OCI-LY7 (cell line): ENCODE results near the gene NTNG2. TPM values are rescaled to one million over a fixed set of nuclear protein-coding genes. Genes with fewer than 3 reads are reported as not detected.

ENCODE experiments used
- BruUV-seq: library from RNA; stranded (reverse); fragments of 400-500 nt; replicated peaks from 2 replicates; lab custom pipeline; 2021; lab: Mats Ljungman, UMichigan
- CTCF ChIA-PET: fragments of 300-600 bp; sonication (Branson Sonifier 250); formaldehyde crosslinking; loops from one replicate; lab custom pipeline; 2022; ENCODE audit warnings: antibody characterized with exemption; ENCODE audit not compliant: unreplicated experiment; lab: Charles Lee
- POLR2A ChIA-PET: fragments of 300-600 bp; sonication (Branson Sonifier 250); formaldehyde crosslinking; loops from one replicate; lab custom pipeline; 2022; ENCODE audit warnings: antibody characterized with exemption; lab: Charles Lee
- DNase-seq: peaks from one replicate; pipeline ENCODE4 v3.0.0-alpha.2; 2015; ENCODE audit warnings: low spot score
- H2AFZ ChIP-seq: fragments of 200-600 bp; sonication (generic), shearing (Covaris generic); 2 replicates; pipeline ENCODE4 v1.6.1; 2014; ENCODE audit warnings: mild to moderate bottlenecking, antibody characterized with exemption, low read length, moderate library complexity
- H3K27ac ChIP-seq: fragments of 200-600 bp; sonication (generic); 2 replicates; pipeline ENCODE4 v1.5.1; 2014; ENCODE audit warnings: mixed run types, low read depth, mild to moderate bottlenecking, moderate library complexity, low read length, inconsistent platforms; ENCODE audit not compliant: poor library complexity, severe bottlenecking
- H3K36me3 ChIP-seq: fragments of 200-600 bp; sonication (generic); 2 replicates; pipeline ENCODE4 v1.6.1; 2014; ENCODE audit warnings: mild to moderate bottlenecking, antibody characterized with exemption, low read length, moderate library complexity, mixed read lengths; ENCODE audit not compliant: insufficient read depth
- H3K4me1 ChIP-seq: fragments of 200-600 bp; sonication (generic); 2 replicates; pipeline ENCODE4 v1.5.1; 2014; ENCODE audit warnings: mild to moderate bottlenecking, low read length; ENCODE audit not compliant: insufficient read depth, poor library complexity, severe bottlenecking
- H3K4me2 ChIP-seq: fragments of 200-600 bp; sonication (generic); 2 replicates; pipeline ENCODE4 v1.6.1; 2014; ENCODE audit warnings: mild to moderate bottlenecking, low read length
- H3K4me3 ChIP-seq: fragments of 200-600 bp; sonication (generic); 2 replicates; pipeline ENCODE4 v1.5.1; 2014; ENCODE audit warnings: mild to moderate bottlenecking, low read depth, low read length; ENCODE audit not compliant: poor library complexity, severe bottlenecking
- H3K79me2 ChIP-seq: fragments of 200-600 bp; sonication (generic); 2 replicates; pipeline ENCODE4 v1.6.1; 2016; ENCODE audit warnings: low read depth, mild to moderate bottlenecking, low read length, moderate library complexity, mixed read lengths; ENCODE audit not compliant: insufficient read depth
- H3K9me2 ChIP-seq: fragments of 200-600 bp; sonication (generic); 2 replicates; pipeline ENCODE4 v1.6.1; 2016; ENCODE audit warnings: mild to moderate bottlenecking, low read length, mixed read lengths; ENCODE audit not compliant: insufficient read depth
- H3K9me3 ChIP-seq: fragments of 200-600 bp; sonication (generic); 2 replicates; pipeline ENCODE4 v1.6.1; 2014; ENCODE audit warnings: mild to moderate bottlenecking, mixed run types, low read length, mixed read lengths
- H4K20me1 ChIP-seq: fragments of 200-600 bp; sonication (generic); 2 replicates; pipeline ENCODE4 v1.6.1; 2014; ENCODE audit warnings: mild to moderate bottlenecking, antibody characterized with exemption, low read length, moderate library complexity, mixed read lengths; ENCODE audit not compliant: insufficient read depth
- EZH2phosphoT487 ChIP-seq: fragments of 200-600 bp; sonication (generic); IDR thresholded peaks from 2 replicates; pipeline ENCODE4 v1.6.1; 2018; ENCODE audit warnings: low read depth, borderline replicate concordance, mild to moderate bottlenecking, mixed run types, antibody characterized with exemption, low read length, moderate library complexity, mixed read lengths
- intact Hi-C: fragments of 100-400 bp; cut with micrococcal nuclease; formaldehyde crosslinking; loops from one replicate; pipeline ENCODE4 v1.10.0; 2022; ENCODE audit not compliant: unreplicated experiment
- total RNA-seq, 2 experiments: library from RNA; depleted of rRNA in 1 of 2; stranded (reverse); fragments of >200 nt in 1 of 2; shearing (Covaris generic) in 1 of 2; gene quantifications; 2 replicates each; pipeline ENCODE4 v1.2.3, GENCODE V29; 2014 to 2022
- TF ChIP-seq, protein P1 (sequence below): fragments of 200-600 bp; sonication (generic); conservative IDR thresholded peaks from 2 replicates; pipeline ENCODE4 v1.5.1; 2014; ENCODE audit warnings: mild to moderate bottlenecking, antibody characterized with exemption, low read length, moderate library complexity, mixed read lengths

Gene NTNG2
- total RNA-seq, 2 experiments from 2014 or later = 3.2 to 7.5 TPM

DNA sequence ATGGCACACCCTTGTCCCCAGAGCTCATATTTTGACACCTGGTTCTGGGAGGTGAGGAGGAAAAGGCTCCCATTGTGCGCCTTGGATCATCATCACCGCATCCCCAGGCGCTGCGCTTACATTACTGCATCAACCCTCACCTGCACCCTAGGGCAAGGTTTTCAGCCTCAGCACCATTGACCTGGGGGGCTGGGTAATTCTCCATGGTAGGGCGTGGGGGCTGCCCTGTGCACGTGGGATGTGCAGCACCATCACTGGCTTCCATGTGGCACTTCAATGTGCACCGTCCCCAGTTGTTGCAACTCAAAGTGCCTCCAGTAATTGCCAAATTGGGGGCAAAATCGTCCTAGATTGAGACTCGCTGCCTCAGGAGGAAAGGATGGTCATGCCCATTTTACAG is 83.6 kb downstream of the NTNG2 start:
- Histone ChIP-seq H3K79me2 (no peaks in the 10 kb centered on the region), H3K4me1 (peaks cover 17% of the 10 kb centered on the region), H4K20me1 (no peaks in the 10 kb centered on the region), H3K36me3 (no peaks in the 10 kb centered on the region), H3K27ac (no peak overlapping the region), H3K9me2 (no peaks in the 10 kb centered on the region), H3K4me2 (no peak overlapping the region), H3K9me3 (no peaks in the 10 kb centered on the region), H3K4me3 (no peak overlapping the region), H2AFZ (no peak overlapping the region)
- TF ChIP-seq, protein P1, sequence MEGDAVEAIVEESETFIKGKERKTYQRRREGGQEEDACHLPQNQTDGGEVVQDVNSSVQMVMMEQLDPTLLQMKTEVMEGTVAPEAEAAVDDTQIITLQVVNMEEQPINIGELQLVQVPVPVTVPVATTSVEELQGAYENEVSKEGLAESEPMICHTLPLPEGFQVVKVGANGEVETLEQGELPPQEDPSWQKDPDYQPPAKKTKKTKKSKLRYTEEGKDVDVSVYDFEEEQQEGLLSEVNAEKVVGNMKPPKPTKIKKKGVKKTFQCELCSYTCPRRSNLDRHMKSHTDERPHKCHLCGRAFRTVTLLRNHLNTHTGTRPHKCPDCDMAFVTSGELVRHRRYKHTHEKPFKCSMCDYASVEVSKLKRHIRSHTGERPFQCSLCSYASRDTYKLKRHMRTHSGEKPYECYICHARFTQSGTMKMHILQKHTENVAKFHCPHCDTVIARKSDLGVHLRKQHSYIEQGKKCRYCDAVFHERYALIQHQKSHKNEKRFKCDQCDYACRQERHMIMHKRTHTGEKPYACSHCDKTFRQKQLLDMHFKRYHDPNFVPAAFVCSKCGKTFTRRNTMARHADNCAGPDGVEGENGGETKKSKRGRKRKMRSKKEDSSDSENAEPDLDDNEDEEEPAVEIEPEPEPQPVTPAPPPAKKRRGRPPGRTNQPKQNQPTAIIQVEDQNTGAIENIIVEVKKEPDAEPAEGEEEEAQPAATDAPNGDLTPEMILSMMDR = no peak
- TF ChIP-seq EZH2phosphoT487 = no peak
- intact Hi-C loops = no loop called here
- no peak for DNase-seq
- ChIA-PET CTCF (no interaction called here), POLR2A (no interaction called here)
- BruUV-seq = no TSS peak

DNA sequence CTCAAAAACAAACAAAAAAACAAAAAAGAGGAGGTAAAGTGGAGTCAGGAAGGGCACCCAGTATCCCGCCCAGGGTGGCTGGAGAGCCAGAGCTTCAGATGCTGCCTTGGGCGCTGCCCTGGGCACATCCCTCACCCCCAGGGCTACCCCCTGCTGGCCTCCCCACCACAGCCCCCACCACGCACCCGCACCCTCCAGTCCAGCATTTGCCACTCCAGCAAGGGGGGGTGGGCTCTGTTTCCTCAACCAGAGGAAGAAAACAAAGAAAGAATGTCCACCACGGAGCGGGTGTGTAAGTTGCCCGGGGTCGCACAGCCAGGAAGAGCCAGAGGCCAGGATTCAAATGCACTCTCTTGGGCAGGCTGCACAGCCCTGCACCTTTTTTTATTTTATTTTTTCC is 86.1 kb downstream of the NTNG2 start:
- Histone ChIP-seq H3K9me3 (no peaks in the 10 kb centered on the region), H3K4me3 (no peak overlapping the region), H3K79me2 (no peaks in the 10 kb centered on the region), H3K36me3 (no peaks in the 10 kb centered on the region), H3K4me1 (peaks cover 9% of the 10 kb centered on the region), H3K4me2 (no peak overlapping the region), H4K20me1 (no peaks in the 10 kb centered on the region), H3K9me2 (no peaks in the 10 kb centered on the region), H3K27ac (no peak overlapping the region), H2AFZ (no peak overlapping the region)
- BruUV-seq = no TSS peak
- CTCF ChIA-PET = no interaction called here
- intact Hi-C loops = no loop called here
- no peak for DNase-seq
- TF ChIP-seq EZH2phosphoT487 = no peak
- TF ChIP-seq, protein P1 = no peak
- POLR2A ChIA-PET = no interaction called here

DNA sequence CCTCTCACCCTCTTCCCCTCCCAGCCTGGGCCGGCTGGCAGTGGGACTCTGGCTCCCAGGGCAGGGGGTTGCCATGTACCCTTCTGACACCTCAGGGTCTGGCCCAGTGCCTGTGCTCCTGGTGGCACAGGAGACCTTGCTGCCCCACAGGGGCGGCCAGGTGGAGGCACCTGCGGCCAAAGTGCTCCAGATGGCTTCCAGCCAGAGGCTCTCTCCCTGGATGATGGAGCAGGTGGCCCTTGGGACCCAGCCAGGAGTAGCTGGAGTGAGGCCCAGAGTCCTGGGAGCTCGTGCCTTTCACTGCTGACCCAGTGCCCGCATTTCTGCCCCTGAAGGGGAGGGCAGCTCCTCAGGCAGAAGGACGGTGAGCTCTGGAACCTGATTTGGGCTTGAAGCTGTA is 87.3 kb downstream of the NTNG2 start:
- DNase-seq = no peak
- no peaks in the 10 kb centered on the region for H3K9me3 ChIP-seq
- POLR2A ChIA-PET = no interaction called here
- no peak overlapping the region for H3K27ac ChIP-seq
- no peaks in the 10 kb centered on the region for H4K20me1 ChIP-seq
- no peak overlapping the region for H2AFZ ChIP-seq
- intact Hi-C loops = no loop called here
- no peaks in the 10 kb centered on the region for H3K79me2 ChIP-seq
- TF ChIP-seq, protein P1 = no peak
- no peak for TF ChIP-seq EZH2phosphoT487
- CTCF ChIA-PET = no interaction called here
- no peaks in the 10 kb centered on the region for H3K36me3 ChIP-seq
- no peaks in the 10 kb centered on the region for H3K9me2 ChIP-seq
- no peak overlapping the region for H3K4me2 ChIP-seq
- no peak overlapping the region for H3K4me3 ChIP-seq
- no TSS peak for BruUV-seq
- H3K4me1 ChIP-seq = no peaks in the 10 kb centered on the region
